ENCODE results near the gene MS4A12. TPM values are rescaled to one million over a fixed set of nuclear protein-coding genes. Genes with fewer than 3 reads are reported as not detected.

The MS4A12 gene
- total RNA-seq, 3 donors from 2014 or later = 411 to 1,262 (median 644) TPM

GRCh38 chr11:60544077-60544476, 51.5 kb downstream of the MS4A12 start:
- no peak for TF ChIP-seq CTCF (IDR thresholded peaks at IDR 0.05)
- ATAC-seq = no peak
- intact Hi-C loops (cut with DNase I, micrococcal nuclease) = no loop called here

More at GRCh38 chr11:60544077-60544476, 51.5 kb downstream of the MS4A12 start:
- H3K4me3 ChIP-seq = no peak overlapping the region
- no peak for DNase-seq
- H3K4me1 ChIP-seq (ENCODE audit: low read depth) = no peaks in the 10 kb centered on the region
- no peaks in the 10 kb centered on the region for H3K9me3 ChIP-seq
- no peaks in the 10 kb centered on the region for H3K36me3 ChIP-seq (ENCODE audit: low read depth)

Other genes with a start within 250 kb of the MS4A12 start
- gene MS4A4E, start 249.6 kb upstream of the MS4A12 start, total RNA-seq = 1 to 10 TPM; 1.3 to 6.6 (median 1.7) TPM
- gene MS4A4A, start 212.1 kb upstream of the MS4A12 start, total RNA-seq = 10 to 100 TPM in 2 of 3 donors, 1 to 10 TPM in 1; 4.0 to 31.9 (median 20.2) TPM
- not detected for gene MS4A6E, start 165.5 kb upstream of the MS4A12 start, total RNA-seq
- 10 to 100 TPM in 2 of 3 donors, 1 to 10 TPM in 1; 9.3 to 28.6 (median 28.1) TPM for gene MS4A7, start 114.2 kb upstream of the MS4A12 start, total RNA-seq
- gene MS4A14, start 96.3 kb upstream of the MS4A12 start, total RNA-seq = 1 to 10 TPM in 1 of 3 donors, under 1 TPM in 2; 0.41 to 1.1 (median 0.98) TPM
- gene MS4A5, start 63.2 kb upstream of the MS4A12 start, total RNA-seq = not detected
- 1 to 10 TPM in 2 of 3 donors, not detected in 1; 1.1 to 2.2 TPM for gene MS4A1, start 36.9 kb upstream of the MS4A12 start, total RNA-seq
- not detected for gene MS4A13, start 22.6 kb downstream of the MS4A12 start, total RNA-seq
- gene MS4A8, start 206.8 kb downstream of the MS4A12 start, total RNA-seq = 10 to 100 TPM; 11.5 to 36.2 (median 18.4) TPM
- gene MS4A18, start 231.9 kb downstream of the MS4A12 start, total RNA-seq = not detected

Measured in mucosa of descending colon (tissue), 3 donors.